Endothelial cell of umbilical vein (primary cell): Measurements from ENCODE around the gene ITPKC.

Experiments
- POLR2A ChIP-seq: IDR thresholded peaks from 2 replicates; pipeline ENCODE4 v1.6.1; 2012; ENCODE audit warnings: low read depth, mild to moderate bottlenecking, control low read depth, low read length
- TF ChIP-seq, protein P1 (sequence below), 2 donors: IDR thresholded peaks; 1 replicate in 1 of 2; 2 replicates in 1 of 2; pipeline ENCODE4 v1.5.1; 2011; ENCODE audit warnings: low read length in 2 of 2, mild to moderate bottlenecking in 2 of 2, moderate library complexity in 2 of 2, control low read depth in 1 of 2, inconsistent platforms in 1 of 2, low read depth in 1 of 2; ENCODE audit not compliant: insufficient read depth in 1 of 2; ENCODE audit errors: extremely low read depth in 1 of 2
- TF ChIP-seq, protein P2 (sequence below): IDR thresholded peaks from 2 replicates; pipeline ENCODE4 v1.6.1; 2011; ENCODE audit not compliant: insufficient read depth, insufficient read length

- no peak for TF ChIP-seq POLR2A
- TF ChIP-seq, protein P1, sequence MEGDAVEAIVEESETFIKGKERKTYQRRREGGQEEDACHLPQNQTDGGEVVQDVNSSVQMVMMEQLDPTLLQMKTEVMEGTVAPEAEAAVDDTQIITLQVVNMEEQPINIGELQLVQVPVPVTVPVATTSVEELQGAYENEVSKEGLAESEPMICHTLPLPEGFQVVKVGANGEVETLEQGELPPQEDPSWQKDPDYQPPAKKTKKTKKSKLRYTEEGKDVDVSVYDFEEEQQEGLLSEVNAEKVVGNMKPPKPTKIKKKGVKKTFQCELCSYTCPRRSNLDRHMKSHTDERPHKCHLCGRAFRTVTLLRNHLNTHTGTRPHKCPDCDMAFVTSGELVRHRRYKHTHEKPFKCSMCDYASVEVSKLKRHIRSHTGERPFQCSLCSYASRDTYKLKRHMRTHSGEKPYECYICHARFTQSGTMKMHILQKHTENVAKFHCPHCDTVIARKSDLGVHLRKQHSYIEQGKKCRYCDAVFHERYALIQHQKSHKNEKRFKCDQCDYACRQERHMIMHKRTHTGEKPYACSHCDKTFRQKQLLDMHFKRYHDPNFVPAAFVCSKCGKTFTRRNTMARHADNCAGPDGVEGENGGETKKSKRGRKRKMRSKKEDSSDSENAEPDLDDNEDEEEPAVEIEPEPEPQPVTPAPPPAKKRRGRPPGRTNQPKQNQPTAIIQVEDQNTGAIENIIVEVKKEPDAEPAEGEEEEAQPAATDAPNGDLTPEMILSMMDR (IDR thresholded peaks at IDR 0.05; ENCODE audit: extremely low read depth in 1 of 2, insufficient read depth in 1 of 2, low read depth in 1 of 2, low read length in 2 of 2) = no peak
- TF ChIP-seq, protein P2, sequence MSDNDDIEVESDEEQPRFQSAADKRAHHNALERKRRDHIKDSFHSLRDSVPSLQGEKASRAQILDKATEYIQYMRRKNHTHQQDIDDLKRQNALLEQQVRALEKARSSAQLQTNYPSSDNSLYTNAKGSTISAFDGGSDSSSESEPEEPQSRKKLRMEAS = no peak
Observed at GRCh38 chr19:40776364-40776763, 59.5 kb downstream of the ITPKC start.
